Stimulated activated CD4-positive, alpha-beta T cell treated with anti-CD3 and anti-CD28 coated beads, Interleukin-2, amount 100 ng/mL, for 24 hours (primary cell): ENCODE results near the gene LSMEM2.
"Not testable (repeated sequence)": the region's sequence is repeated elsewhere in the genome, so short reads cannot be mapped to it uniquely, and the experiment has no call there.

Experiments
- DNase-seq, 2 donors: peaks; one replicate each; pipeline ENCODE4 v3.0.0-alpha.2; 2020

Gene LSMEM2

DNA sequence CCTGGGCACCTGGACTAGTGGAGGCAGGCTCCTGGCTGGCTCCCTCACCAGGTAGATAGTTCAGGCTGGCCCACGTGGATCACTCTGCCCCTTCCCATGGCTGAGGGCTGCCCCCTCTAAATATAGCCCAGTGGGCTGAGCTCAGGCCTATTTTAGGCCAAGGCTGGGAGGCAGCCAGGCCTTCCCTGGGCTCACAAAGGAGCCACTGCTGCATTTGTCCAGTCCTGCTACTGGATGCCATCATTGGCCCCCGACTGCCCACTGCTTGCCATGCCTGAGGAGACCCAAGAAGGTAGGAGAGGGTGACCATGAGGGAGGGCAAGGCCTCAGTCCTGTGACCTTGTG is at the start of gene LSMEM2:
TSS of gene LSMEM2 (plus strand) at position 208 of the 345 bp plus-strand sequence. CDS start at position 235, 27 bp downstream.
- no peak for DNase-seq

- no peak for DNase-seq
Measured at GRCh38 chr3:50229490-50229889, 49.4 kb upstream of the LSMEM2 start.

DNA sequence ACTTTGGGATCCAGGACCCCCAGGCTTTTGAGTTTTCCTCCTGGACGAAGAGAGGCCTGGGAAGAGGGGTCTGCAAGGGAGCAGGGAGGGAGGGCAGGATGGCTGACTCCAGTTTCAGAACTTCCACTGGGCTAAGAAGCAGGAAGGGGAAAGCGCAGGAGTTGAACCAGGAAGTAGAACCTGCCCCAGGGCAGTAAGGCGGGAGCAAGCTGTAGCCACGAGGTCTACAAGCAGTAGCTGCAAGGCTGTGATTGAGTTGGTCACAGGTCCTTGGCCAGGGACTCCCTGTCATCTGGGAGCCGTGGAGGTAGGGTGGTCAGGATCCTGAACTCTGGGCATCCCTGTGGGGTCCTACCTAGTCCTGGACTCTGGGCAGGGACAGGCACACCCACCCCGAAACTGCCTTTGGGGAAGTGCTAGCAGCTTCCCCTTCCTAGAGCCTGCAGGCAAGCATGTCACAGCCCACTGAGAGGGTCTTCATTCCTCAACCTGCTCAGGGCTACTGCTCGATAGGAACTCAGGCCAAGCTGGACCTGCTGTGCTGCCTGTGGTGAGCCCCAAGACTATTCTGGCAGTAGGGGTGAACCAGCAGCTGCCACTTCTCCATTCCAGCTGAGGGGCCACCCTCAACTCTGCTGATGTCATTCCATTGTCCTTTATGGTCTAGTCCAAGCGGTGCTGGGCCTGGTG is 48.6 kb upstream of the LSMEM2 start:
- no peak for DNase-seq

DNA sequence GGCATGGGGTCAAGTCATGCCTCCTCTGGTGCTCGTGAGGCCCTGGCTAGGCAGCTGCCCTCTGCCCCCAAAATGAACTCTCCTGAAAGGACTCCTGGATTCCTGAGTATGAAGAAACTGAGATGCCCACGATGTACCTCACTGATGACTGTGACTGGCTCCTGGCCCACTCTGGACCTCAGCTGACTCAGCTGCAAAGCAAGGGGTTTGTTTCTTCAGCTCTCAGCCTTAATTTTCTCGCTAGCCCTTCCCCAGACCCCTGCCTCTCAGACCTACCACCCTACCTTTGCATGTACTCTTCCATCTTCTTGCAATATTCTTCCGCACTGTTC is 48.1 kb upstream of the LSMEM2 start:
- DNase-seq = no peak

DNA sequence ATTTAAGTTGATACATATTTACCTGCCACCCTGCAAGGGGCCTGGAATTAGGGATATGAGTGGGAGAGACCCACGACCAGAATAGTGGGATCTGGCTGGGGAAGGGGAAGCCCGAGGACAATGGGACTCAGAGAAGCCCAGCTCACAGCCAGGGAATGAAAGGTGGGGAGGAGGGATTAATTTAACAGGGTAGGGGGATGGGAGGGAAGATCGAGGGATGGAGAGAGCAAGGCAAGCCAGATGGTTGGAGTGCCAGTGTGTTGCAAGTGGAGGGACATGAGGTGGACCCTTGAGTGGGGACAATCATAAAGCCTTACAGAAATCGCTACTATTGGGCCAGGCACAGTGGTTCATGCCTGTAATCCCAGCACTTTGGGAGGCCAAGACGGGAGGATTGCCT is 47.3 kb upstream of the LSMEM2 start:
- DNase-seq = no peak

GRCh38 chr3:50232303-50232702 is 46.6 kb upstream of the LSMEM2 start:
- no peak for DNase-seq

- DNase-seq = no peak
Measured at GRCh38 chr3:50233176-50233575, 45.7 kb upstream of the LSMEM2 start.

DNA sequence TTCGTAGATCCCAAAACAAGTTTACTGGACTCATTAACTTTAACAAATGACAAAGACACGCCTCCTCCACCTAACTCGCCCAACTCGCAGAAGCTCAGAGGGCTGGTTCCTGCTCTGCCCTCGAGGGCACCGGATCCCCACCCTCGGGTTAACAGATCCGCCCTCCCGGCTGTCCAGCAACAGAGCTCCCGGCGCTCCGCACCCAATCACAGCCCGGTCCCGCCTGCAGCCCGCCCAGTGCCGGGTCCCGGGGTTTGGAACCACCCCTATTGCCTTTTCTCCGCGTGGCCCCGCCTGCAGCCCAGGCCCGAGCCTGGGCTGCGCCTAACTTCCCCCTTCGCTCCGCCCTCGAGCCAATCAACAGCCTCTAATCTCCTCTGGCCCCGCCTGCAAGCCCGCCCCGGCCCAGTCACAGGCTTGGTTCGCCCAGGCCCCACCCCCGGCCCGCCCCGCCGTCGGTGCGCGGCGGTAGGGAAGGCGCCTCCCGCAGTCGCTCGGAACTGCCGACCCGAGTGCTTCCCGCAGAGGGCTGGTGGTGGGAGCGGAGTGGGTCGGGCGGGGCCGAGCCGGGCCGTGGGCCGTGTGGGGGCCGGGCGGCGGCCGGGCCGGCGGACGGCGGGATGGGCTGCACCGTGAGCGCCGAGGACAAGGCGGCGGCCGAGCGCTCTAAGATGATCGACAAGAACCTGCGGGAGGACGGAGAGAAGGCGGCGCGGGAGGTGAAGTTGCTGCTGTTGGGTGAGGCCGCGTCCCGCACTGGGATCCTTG is 43.0 kb upstream of the LSMEM2 start, which contains the start of gene GNAI2:
TSS of gene GNAI2 (plus strand) at position 489 of the 768 bp plus-strand sequence. CDS start at position 621, 132 bp downstream.
- peak; percentile 99 for DNase-seq

DNA sequence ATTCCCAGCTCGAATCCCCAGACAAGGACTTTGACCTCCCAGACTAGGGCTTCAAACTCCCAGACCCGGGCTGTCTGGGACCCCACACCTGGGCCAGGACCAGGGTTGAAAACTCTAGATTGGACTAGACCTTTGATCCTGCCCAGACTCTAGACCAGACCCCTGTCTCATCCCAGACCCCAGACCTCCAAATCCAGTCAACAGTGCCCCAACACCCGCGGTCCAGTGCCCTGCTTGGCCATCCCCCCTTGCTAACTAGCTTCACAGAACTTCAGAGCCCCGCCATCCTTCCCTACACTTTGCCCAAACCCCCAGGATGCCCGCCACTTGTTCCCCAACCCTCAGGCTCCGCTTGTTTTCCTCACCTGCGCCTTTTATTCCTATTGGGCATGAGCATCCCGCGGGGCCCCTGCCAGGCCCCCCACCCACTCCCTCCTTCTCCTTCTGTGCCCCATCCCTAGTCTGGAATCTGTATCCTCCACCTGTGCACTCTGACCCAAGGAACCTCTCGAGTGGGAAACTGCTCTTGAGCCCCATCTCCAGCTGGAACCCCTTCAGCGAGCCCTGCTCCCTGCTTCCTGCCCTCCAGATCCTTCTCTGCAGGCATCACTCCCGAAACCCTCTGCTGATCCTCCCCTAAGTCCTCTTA is 42.3 kb upstream of the LSMEM2 start:
- no peak for DNase-seq

GRCh38 chr3:50237133-50237651 is 41.7 kb upstream of the LSMEM2 start:
- peak in 1 of 2 donors; percentile 37 for DNase-seq

GRCh38 chr3:50237754-50238548 is 40.9 kb upstream of the LSMEM2 start:
- peak; percentile 87 to 91 for DNase-seq

- DNase-seq = peak in 1 of 2 donors; percentile 39
Measured at GRCh38 chr3:50238549-50239026, 40.3 kb upstream of the LSMEM2 start.

DNA sequence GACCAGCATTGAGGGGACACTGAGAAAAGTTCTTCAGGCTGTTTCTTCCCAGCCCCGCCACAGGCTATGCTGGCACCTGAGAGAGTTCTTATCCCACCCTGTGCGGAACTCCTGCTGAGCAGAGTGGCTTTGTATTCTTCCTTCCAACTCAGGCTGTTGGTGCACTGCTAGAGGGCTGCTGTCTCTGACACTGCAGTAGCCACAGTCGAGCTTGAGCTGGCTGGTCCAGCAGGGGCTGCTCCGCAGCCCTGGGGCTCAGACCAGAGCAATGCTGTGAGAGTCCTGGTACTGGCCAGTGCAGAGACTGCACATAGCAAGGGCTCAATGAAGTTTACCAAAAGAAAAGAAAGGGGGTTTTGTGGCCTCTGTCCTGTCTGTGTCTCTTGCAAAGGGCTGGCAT is 39.2 kb upstream of the LSMEM2 start:
- no peak for DNase-seq

- no peak for DNase-seq
Measured at GRCh38 chr3:50241163-50241562, 37.7 kb upstream of the LSMEM2 start.

- no peak for DNase-seq
Measured at GRCh38 chr3:50241713-50242380, 37.0 kb upstream of the LSMEM2 start.

DNA sequence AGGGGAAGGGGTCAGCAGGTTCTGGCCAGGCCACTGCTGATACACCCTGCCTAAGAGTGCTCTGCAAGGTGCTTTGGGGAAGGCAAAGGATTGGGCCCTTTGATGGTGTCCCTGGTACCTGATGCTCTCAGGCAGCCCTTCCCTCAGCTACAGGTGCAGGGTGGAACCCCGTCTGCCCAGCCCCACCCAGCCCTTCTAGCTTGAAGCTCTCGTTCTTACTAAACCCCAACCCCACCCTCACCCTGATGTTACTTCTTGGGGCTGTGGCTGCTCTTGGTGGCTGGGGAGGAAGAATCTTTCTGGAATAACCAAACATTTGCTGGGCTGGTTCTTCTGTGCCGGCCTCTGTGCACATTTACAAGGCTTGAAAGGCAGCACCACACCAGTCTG is 36.5 kb upstream of the LSMEM2 start:
- DNase-seq = no peak

GRCh38 chr3:50242851-50243542 is 35.9 kb upstream of the LSMEM2 start:
- peak; percentile 52 to 53 for DNase-seq

DNA sequence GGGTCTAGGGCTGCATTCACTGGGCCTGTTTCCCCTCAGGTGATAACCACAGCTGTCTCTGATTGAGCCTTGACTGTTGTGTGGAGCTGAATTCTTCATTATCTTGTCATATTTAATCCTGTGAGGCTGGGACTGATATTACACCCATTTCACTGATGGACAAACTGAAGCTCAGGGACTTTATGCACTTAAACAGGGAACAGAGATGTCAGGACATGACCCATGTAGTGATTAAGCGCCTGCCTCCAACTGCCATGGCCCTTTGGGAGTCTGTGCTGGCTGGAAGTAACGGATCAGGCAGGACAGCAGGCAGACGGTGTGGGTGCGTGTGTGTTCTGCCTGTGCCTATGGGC is 35.4 kb upstream of the LSMEM2 start:
- DNase-seq = no peak

- not testable (repeated sequence) for DNase-seq
Measured at GRCh38 chr3:50244813-50245212, 34.1 kb upstream of the LSMEM2 start.

DNA sequence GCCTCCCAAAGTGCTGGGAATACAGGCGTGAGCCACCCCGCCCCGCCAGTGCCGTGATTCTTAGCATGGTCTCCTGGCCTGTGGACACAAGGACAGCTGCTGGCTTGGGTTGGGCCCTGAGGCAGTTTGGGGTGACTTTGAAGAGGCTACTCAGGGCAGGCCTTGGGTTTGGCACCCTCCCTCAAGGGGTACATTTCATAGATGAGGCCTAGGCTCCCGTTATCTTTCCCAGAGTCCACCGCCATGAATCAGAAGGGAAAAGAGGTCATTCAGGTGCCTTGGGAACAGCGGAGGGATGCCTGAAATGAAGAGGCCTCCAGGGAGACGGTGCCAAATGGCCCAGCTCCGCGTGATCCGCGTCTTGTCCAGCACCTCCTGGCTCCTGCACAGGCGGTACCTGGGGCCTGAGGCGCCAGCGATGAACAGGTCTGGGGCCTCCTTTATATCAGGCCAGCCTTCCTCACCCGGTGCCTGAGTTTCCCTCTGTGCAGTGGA is 33.6 kb upstream of the LSMEM2 start:
- no peak for DNase-seq

DNA sequence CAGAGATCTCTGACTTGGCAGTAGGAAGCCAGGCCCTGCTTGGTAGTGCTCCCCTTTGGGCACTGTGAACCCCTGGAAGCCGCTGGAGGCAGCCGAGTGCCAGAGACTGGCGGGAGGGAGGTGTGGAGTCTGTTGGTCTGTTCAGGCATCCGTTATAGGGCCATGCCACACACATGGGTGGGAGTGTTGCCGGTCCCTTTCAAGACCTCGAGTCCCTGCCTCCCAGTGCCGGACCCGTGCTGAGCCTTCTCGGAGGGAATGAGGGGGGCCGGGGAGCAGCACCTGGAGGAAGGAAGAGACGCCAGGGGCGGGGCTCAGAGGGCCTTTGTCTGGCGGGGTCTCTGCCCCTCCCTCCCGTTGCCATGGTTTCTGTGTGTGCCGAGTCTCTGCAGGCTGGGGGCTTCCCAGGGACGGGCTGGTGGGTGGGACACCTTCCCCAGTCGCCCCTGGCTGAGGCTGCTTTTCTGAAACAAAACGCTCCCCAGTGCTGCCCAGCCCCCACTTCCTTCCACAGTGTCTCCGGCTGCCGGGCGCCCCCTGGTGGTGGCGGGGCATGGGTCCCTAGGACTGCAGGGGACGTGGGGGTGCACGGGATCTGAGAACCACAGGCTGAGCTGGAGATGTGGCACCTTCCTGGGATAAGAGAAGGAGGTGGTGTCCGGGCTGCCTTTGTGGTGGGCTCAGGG is 32.9 kb upstream of the LSMEM2 start:
- peak; percentile 98 to 99 for DNase-seq
